HG03575 (cell line): ENCODE results near the gene KRTAP20-2.

Experiments
- ATAC-seq: cut with Tn5 transposase; IDR thresholded peaks from one replicate; pipeline ENCODE4 v1.9.1; 2021; ENCODE audit not compliant: unreplicated experiment, insufficient number of reproducible peaks, low FRiP score; ENCODE audit errors: extremely low read depth

KRTAP20-2 gene

GRCh38 chr21:30634906-30635305, at the start of gene KRTAP20-2:
KRTAP20-2 (plus strand) TSS chr21:30635206; CDS start chr21:30635264, 58 bp downstream.
- ATAC-seq = no peak

- ATAC-seq = no peak
Measured at GRCh38 chr21:30590297-30590696, 44.7 kb upstream of the KRTAP20-2 start, which contains the start of gene KRTAP22-2. KRTAP22-2 (minus strand) TSS chr21:30590397.

GRCh38 chr21:30592140-30592539, 42.9 kb upstream of the KRTAP20-2 start, which contains the start of gene KRTAP6-3:
KRTAP6-3 (plus strand) TSS chr21:30592440; CDS start chr21:30592446, 6 bp downstream.
- ATAC-seq = no peak

GRCh38 chr21:30598802-30599201, 36.2 kb upstream of the KRTAP20-2 start, which contains the start of gene KRTAP6-2:
KRTAP6-2 (minus strand) TSS chr21:30598902; CDS start chr21:30598874, 28 bp downstream.
- no peak for ATAC-seq

GRCh38 chr21:30600787-30601186, 34.2 kb upstream of the KRTAP20-2 start, which contains the start of gene KRTAP22-1:
KRTAP22-1 (plus strand) TSS chr21:30601087.
- ATAC-seq = no peak

GRCh38 chr21:30605968-30606367, 29.0 kb upstream of the KRTAP20-2 start:
- no peak for ATAC-seq

- no peak for ATAC-seq
Measured at GRCh38 chr21:30612132-30612531, 22.9 kb upstream of the KRTAP20-2 start.

- ATAC-seq = no peak
Measured at GRCh38 chr21:30613836-30614235, 21.2 kb upstream of the KRTAP20-2 start, which contains the start of gene KRTAP6-1. KRTAP6-1 (minus strand) TSS chr21:30613930; CDS start chr21:30613904, 26 bp downstream.

- no peak for ATAC-seq
Measured at GRCh38 chr21:30615199-30615598, 19.8 kb upstream of the KRTAP20-2 start.

GRCh38 chr21:30616125-30616524, 18.9 kb upstream of the KRTAP20-2 start, which contains the start of gene KRTAP20-1:
KRTAP20-1 (plus strand) TSS chr21:30616425; CDS start chr21:30616455, 30 bp downstream.
- ATAC-seq = no peak

GRCh38 chr21:30620080-30620479, 14.9 kb upstream of the KRTAP20-2 start:
- no peak for ATAC-seq

GRCh38 chr21:30620522-30620921, 14.5 kb upstream of the KRTAP20-2 start, which contains the start of gene KRTAP20-4:
KRTAP20-4 (plus strand) TSS chr21:30620627.
- ATAC-seq = no peak

- no peak for ATAC-seq
Measured at GRCh38 chr21:30623362-30623761, 11.6 kb upstream of the KRTAP20-2 start.

- ATAC-seq = no peak
Measured at GRCh38 chr21:30625449-30626165, 9.4 kb upstream of the KRTAP20-2 start.

- no peak for ATAC-seq
Measured at GRCh38 chr21:30628109-30628508, 6.9 kb upstream of the KRTAP20-2 start.

GRCh38 chr21:30629200-30629599, 5.8 kb upstream of the KRTAP20-2 start:
- no peak for ATAC-seq

- ATAC-seq = no peak
Measured at GRCh38 chr21:30638686-30639085, 3.7 kb downstream of the KRTAP20-2 start.

- ATAC-seq = no peak
Measured at GRCh38 chr21:30642564-30642963, 7.6 kb downstream of the KRTAP20-2 start, which contains the start of gene KRTAP20-3. KRTAP20-3 (plus strand) TSS chr21:30642864.

GRCh38 chr21:30646904-30647414, 12.0 kb downstream of the KRTAP20-2 start:
- no peak for ATAC-seq

GRCh38 chr21:30652891-30653290, 17.9 kb downstream of the KRTAP20-2 start:
- no peak for ATAC-seq
